ENCODE data around the gene FCGR3B.
"Not testable (repeated sequence)": the region's sequence is repeated elsewhere in the genome, so short reads cannot be mapped to it uniquely, and the experiment has no call there.

- TF ChIP-seq, protein P1, sequence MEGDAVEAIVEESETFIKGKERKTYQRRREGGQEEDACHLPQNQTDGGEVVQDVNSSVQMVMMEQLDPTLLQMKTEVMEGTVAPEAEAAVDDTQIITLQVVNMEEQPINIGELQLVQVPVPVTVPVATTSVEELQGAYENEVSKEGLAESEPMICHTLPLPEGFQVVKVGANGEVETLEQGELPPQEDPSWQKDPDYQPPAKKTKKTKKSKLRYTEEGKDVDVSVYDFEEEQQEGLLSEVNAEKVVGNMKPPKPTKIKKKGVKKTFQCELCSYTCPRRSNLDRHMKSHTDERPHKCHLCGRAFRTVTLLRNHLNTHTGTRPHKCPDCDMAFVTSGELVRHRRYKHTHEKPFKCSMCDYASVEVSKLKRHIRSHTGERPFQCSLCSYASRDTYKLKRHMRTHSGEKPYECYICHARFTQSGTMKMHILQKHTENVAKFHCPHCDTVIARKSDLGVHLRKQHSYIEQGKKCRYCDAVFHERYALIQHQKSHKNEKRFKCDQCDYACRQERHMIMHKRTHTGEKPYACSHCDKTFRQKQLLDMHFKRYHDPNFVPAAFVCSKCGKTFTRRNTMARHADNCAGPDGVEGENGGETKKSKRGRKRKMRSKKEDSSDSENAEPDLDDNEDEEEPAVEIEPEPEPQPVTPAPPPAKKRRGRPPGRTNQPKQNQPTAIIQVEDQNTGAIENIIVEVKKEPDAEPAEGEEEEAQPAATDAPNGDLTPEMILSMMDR (IDR thresholded peaks at IDR 0.05), result not testable (repeated sequence)
- not testable (repeated sequence) for TF ChIP-seq POLR2A (IDR thresholded peaks at IDR 0.05)
Observed at GRCh38 chr1:161653971-161654370, 23.0 kb upstream of the FCGR3B start.

Data from thyroid gland (tissue), 4 donors.